NCI-H510A (cell line): ENCODE results near the gene NRIP3.
"Not testable (repeated sequence)": the region's sequence is repeated elsewhere in the genome, so short reads cannot be mapped to it uniquely, and the experiment has no call there.

ENCODE experiments used
- DNase-seq: peaks from one replicate; lab custom pipeline; 2025; lab: John Stamatoyannopoulos, UW

NRIP3 gene

GRCh38 chr11:9015677-9016076, 11.9 kb upstream of the NRIP3 start:
- DNase-seq = no peak

GRCh38 chr11:9014826-9015225, 11.0 kb upstream of the NRIP3 start:
- DNase-seq = no peak

- DNase-seq = no peak
Observed at GRCh38 chr11:9013373-9013772, 9.6 kb upstream of the NRIP3 start.

- DNase-seq = not testable (repeated sequence)
Observed at GRCh38 chr11:9009538-9009937, 5.7 kb upstream of the NRIP3 start.

- DNase-seq = no peak
Observed at GRCh38 chr11:9008661-9009060, 4.9 kb upstream of the NRIP3 start.

GRCh38 chr11:9008011-9008550, 4.3 kb upstream of the NRIP3 start:
- no peak for DNase-seq

GRCh38 chr11:9005087-9005486, 1.3 kb upstream of the NRIP3 start:
- DNase-seq = no peak

GRCh38 chr11:9004183-9004926, 554 bp upstream of the NRIP3 start:
- no peak for DNase-seq

- DNase-seq = no peak
Observed at GRCh38 chr11:9002920-9003572, 755 bp downstream of the NRIP3 start.

GRCh38 chr11:9001736-9002135, 2.1 kb downstream of the NRIP3 start:
- DNase-seq = no peak

- no peak for DNase-seq
Observed at GRCh38 chr11:8998017-8998416, 5.8 kb downstream of the NRIP3 start.

- no peak for DNase-seq
Observed at GRCh38 chr11:8997451-8997850, 6.3 kb downstream of the NRIP3 start.

GRCh38 chr11:8989453-8989852, 14.3 kb downstream of the NRIP3 start:
- no peak for DNase-seq

- DNase-seq = no peak
Observed at GRCh38 chr11:8988329-8989234, 15.2 kb downstream of the NRIP3 start.

- no peak for DNase-seq
Observed at GRCh38 chr11:8987446-8987845, 16.4 kb downstream of the NRIP3 start.

- DNase-seq = not testable (repeated sequence)
Observed at GRCh38 chr11:8986772-8987171, 17.0 kb downstream of the NRIP3 start.

- no peak for DNase-seq
Observed at GRCh38 chr11:8985462-8985861, 18.3 kb downstream of the NRIP3 start.

GRCh38 chr11:8983552-8983951, 20.2 kb downstream of the NRIP3 start:
- no peak for DNase-seq

GRCh38 chr11:8980485-8980884, 23.3 kb downstream of the NRIP3 start:
- DNase-seq = no peak

GRCh38 chr11:8979365-8979764, 24.4 kb downstream of the NRIP3 start:
- DNase-seq = not testable (repeated sequence)

GRCh38 chr11:8973121-8973520, 30.7 kb downstream of the NRIP3 start:
- no peak for DNase-seq

- no peak for DNase-seq
Observed at GRCh38 chr11:8971924-8972316, 31.9 kb downstream of the NRIP3 start.
